Coronary artery (tissue), 2 donors: ENCODE results near the gene MESD.
A peak's percentile ranks its signal among the peaks of the same experiment; 100 is the strongest.

ENCODE experiments used
- DNase-seq: peaks from one replicate; pipeline ENCODE4 v3.0.0-alpha.2; 2017; ENCODE audit warnings: low spot score
- H3K27ac ChIP-seq, 2 donors: fragments of 200-600 bp; sonication (generic); one replicate each; pipeline ENCODE4 v1.5.1; 2016 to 2019
- H3K4me3 ChIP-seq: fragments of 200-600 bp; sonication (generic); 2 replicates; pipeline ENCODE4 v1.5.1; 2016; ENCODE audit warnings: mild to moderate bottlenecking, moderate library complexity
- TF ChIP-seq, protein P1 (sequence below): fragments of 200-600 bp; sonication (generic); IDR thresholded peaks from one replicate; pipeline ENCODE4 v1.5.1; 2019; ENCODE audit warnings: antibody characterized with exemption

Gene MESD

DNA sequence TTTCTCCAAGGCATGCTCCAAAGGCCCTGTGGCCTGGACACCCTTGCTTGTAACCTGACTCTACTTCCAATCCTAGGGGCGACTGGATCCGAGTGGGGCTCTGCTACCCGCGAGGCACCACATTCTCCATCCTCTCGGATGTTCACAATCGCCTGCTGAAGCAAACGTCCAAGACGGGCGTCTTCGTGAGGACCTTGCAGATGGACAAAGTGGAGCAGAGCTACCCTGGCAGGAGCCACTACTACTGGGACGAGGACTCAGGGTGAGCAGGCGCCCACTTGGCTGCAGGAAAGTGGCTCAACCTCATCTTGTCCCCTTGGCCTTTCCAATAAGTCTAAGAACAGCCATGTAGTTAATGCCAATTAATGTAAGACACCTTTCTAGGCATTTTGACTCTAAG is 51.9 kb downstream of the MESD start:
- H3K27ac ChIP-seq, result no peak overlapping the region
- no peak overlapping the region for H3K4me3 ChIP-seq
- TF ChIP-seq, protein P1, sequence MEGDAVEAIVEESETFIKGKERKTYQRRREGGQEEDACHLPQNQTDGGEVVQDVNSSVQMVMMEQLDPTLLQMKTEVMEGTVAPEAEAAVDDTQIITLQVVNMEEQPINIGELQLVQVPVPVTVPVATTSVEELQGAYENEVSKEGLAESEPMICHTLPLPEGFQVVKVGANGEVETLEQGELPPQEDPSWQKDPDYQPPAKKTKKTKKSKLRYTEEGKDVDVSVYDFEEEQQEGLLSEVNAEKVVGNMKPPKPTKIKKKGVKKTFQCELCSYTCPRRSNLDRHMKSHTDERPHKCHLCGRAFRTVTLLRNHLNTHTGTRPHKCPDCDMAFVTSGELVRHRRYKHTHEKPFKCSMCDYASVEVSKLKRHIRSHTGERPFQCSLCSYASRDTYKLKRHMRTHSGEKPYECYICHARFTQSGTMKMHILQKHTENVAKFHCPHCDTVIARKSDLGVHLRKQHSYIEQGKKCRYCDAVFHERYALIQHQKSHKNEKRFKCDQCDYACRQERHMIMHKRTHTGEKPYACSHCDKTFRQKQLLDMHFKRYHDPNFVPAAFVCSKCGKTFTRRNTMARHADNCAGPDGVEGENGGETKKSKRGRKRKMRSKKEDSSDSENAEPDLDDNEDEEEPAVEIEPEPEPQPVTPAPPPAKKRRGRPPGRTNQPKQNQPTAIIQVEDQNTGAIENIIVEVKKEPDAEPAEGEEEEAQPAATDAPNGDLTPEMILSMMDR, result no peak
- no peak for DNase-seq

DNA sequence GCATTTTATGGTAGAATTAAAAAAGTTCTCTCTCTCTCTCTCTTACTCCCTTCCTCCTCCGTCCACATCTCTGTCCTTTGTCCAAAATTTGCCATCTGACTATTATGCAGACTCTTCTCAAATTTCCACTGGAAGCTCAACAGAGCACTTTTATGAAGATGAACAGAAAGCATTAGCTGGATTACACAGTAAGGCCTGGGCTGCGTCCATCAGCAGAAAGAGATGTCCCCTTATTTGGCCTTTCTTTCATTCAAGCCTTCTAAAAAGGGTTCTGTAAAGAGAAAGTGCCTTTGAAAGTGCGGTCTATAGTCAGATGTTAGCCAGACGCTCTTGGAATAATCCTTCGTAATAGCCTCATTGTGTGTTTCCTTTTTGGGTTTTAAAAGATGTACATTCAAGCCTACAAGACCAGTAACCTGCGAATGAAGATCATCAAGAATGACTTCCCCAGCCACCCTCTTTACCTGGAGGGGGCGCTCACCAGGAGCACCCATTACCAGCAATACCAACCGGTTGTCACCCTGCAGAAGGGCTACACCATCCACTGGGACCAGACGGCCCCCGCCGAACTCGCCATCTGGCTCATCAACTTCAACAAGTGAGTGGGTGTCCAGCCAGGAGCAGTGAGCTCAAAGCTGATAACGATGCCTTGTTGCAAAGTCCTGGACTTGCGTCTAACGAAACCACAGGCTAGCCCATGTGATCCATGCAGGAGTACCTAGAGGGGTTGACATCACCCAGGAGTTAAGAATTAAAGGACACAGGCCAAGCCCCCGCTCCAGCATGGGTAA is 53.1 kb downstream of the MESD start:
- no peak overlapping the region for H3K27ac ChIP-seq
- no peak overlapping the region for H3K4me3 ChIP-seq
- DNase-seq, result no peak
- TF ChIP-seq, protein P1, result no peak

GRCh38 chr15:80934761-80935221 is 54.8 kb downstream of the MESD start:
- no peak for DNase-seq
- no peak overlapping the region for H3K4me3 ChIP-seq
- TF ChIP-seq, protein P1, result no peak
- no peak overlapping the region for H3K27ac ChIP-seq

DNA sequence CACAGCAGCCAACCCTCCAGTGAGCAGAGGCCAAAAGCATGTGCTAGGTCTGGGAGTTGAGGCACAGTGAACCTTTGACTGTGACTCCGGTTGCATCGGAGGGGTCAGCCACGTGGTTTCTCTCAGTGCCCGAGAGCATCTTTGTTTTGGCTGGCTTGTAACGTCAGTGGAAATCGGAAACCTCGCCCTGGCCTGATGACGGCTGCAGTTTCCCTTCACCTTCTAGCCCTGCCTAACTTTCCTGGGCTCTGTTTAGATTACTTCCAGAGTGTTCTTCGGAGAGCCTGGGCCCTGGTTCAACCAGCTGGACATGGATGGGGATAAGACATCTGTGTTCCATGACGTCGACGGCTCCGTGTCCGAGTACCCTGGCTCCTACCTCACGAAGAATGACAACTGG is 56.6 kb downstream of the MESD start:
- no peak for DNase-seq
- TF ChIP-seq, protein P1, result no peak
- Histone ChIP-seq H3K27ac (peak overlapping the region in 1 of 2 donors; percentile 49), H3K4me3 (no peak overlapping the region)

- TF ChIP-seq, protein P1, result no peak
- no peak for DNase-seq
- peak overlapping the region in 1 of 2 donors; percentile 49 for H3K27ac ChIP-seq
- no peak overlapping the region for H3K4me3 ChIP-seq
Measured at GRCh38 chr15:80932513-80932815, 57.2 kb downstream of the MESD start.

- H3K4me3 ChIP-seq, result no peak overlapping the region
- TF ChIP-seq, protein P1, result no peak
- H3K27ac ChIP-seq, result peak overlapping the region in 1 of 2 donors; percentile 49
- no peak for DNase-seq
Measured at GRCh38 chr15:80931721-80932512, 57.7 kb downstream of the MESD start.
